Measurements from ENCODE around the gene HBP1.

HBP1 gene

GRCh38 chr7:107179326-107180164, 10.7 kb downstream of the HBP1 start:
- DNase-seq (ENCODE audit: low read depth): no peak
- H3K4me3 ChIP-seq (ENCODE audit: low read depth, low read length): no peak overlapping the region

GRCh38 chr7:107180378-107180777, 11.6 kb downstream of the HBP1 start:
- H3K4me3 ChIP-seq (ENCODE audit: low read depth, low read length): no peak overlapping the region
- peak; percentile 93 for DNase-seq (ENCODE audit: low read depth)

GRCh38 chr7:107181172-107181571, 12.4 kb downstream of the HBP1 start:
- no peak overlapping the region for H3K4me3 ChIP-seq (ENCODE audit: low read depth, low read length)
- DNase-seq (ENCODE audit: low read depth): no peak

- no peak overlapping the region for H3K4me3 ChIP-seq (ENCODE audit: low read depth, low read length)
- no peak for DNase-seq (ENCODE audit: low read depth)
Measured at GRCh38 chr7:107185716-107186115, 16.9 kb downstream of the HBP1 start.

- DNase-seq (ENCODE audit: low read depth): no peak
- H3K4me3 ChIP-seq (ENCODE audit: low read depth, low read length): no peak overlapping the region
Measured at GRCh38 chr7:107186240-107186639, 17.4 kb downstream of the HBP1 start.

- H3K4me3 ChIP-seq (ENCODE audit: low read depth, low read length): no peak overlapping the region
- no peak for DNase-seq (ENCODE audit: low read depth)
Measured at GRCh38 chr7:107187774-107188173, 19.0 kb downstream of the HBP1 start.

- no peak for DNase-seq (ENCODE audit: low read depth)
- no peak overlapping the region for H3K4me3 ChIP-seq (ENCODE audit: low read depth, low read length)
Measured at GRCh38 chr7:107190090-107190489, 21.3 kb downstream of the HBP1 start.

GRCh38 chr7:107194052-107194451, 25.2 kb downstream of the HBP1 start:
- H3K4me3 ChIP-seq (ENCODE audit: low read depth, low read length): no peak overlapping the region
- DNase-seq (ENCODE audit: low read depth): no peak

- H3K4me3 ChIP-seq (ENCODE audit: low read depth, low read length): no peak overlapping the region
- no peak for DNase-seq (ENCODE audit: low read depth)
Measured at GRCh38 chr7:107196834-107197610, 28.2 kb downstream of the HBP1 start.

- DNase-seq (ENCODE audit: low read depth): no peak
- H3K4me3 ChIP-seq (ENCODE audit: low read depth, low read length): no peak overlapping the region
Measured at GRCh38 chr7:107201795-107202450, 33.1 kb downstream of the HBP1 start.

- no peak overlapping the region for H3K4me3 ChIP-seq (ENCODE audit: low read depth, low read length)
- no peak for DNase-seq (ENCODE audit: low read depth)
Measured at GRCh38 chr7:107203607-107204006, 34.8 kb downstream of the HBP1 start.

- no peak overlapping the region for H3K4me3 ChIP-seq (ENCODE audit: low read depth, low read length)
- DNase-seq (ENCODE audit: low read depth): no peak
Measured at GRCh38 chr7:107206136-107206535, 37.3 kb downstream of the HBP1 start.

- H3K4me3 ChIP-seq (ENCODE audit: low read depth, low read length): no peak overlapping the region
- no peak for DNase-seq (ENCODE audit: low read depth)
Measured at GRCh38 chr7:107206706-107207105, 37.9 kb downstream of the HBP1 start.

- H3K4me3 ChIP-seq (ENCODE audit: low read depth, low read length): no peak overlapping the region
- no peak for DNase-seq (ENCODE audit: low read depth)
Measured at GRCh38 chr7:107207459-107207858, 38.7 kb downstream of the HBP1 start.

- DNase-seq (ENCODE audit: low read depth): no peak
Measured at GRCh38 chr7:107208024-107208521, 39.3 kb downstream of the HBP1 start.

GRCh38 chr7:107208563-107208962, 39.8 kb downstream of the HBP1 start:
- no peak overlapping the region for H3K4me3 ChIP-seq (ENCODE audit: low read depth, low read length)
- DNase-seq (ENCODE audit: low read depth): no peak

More at GRCh38 chr7:107208024-107208521, 39.3 kb downstream of the HBP1 start:
- no peak overlapping the region for H3K4me3 ChIP-seq (ENCODE audit: low read depth, low read length)

GRCh38 chr7:107209565-107209964, 40.8 kb downstream of the HBP1 start:
- no peak overlapping the region for H3K4me3 ChIP-seq (ENCODE audit: low read depth, low read length)
- DNase-seq (ENCODE audit: low read depth): no peak

- no peak for DNase-seq (ENCODE audit: low read depth)
- no peak overlapping the region for H3K4me3 ChIP-seq (ENCODE audit: low read depth, low read length)
Measured at GRCh38 chr7:107210400-107210799, 41.6 kb downstream of the HBP1 start.

- no peak overlapping the region for H3K4me3 ChIP-seq (ENCODE audit: low read depth, low read length)
- no peak for DNase-seq (ENCODE audit: low read depth)
Measured at GRCh38 chr7:107212725-107213124, 43.9 kb downstream of the HBP1 start.

GRCh38 chr7:107213193-107213788, 44.5 kb downstream of the HBP1 start:
- no peak for DNase-seq (ENCODE audit: low read depth)

More at GRCh38 chr7:107213193-107213788, 44.5 kb downstream of the HBP1 start:
- H3K4me3 ChIP-seq (ENCODE audit: low read depth, low read length): no peak overlapping the region

Measured in skeletal muscle cell (primary cell).